Measurements from ENCODE around the gene SCYGR3. TPM values are rescaled to one million over a fixed set of nuclear protein-coding genes. Genes with fewer than 3 reads are reported as not detected.

Gene SCYGR3
- not detected for total RNA-seq
- polyA plus RNA-seq, result not detected

- no peak for DNase-seq (ENCODE audit: extremely low spot score)
- Histone ChIP-seq H3K36me3 (ENCODE audit: insufficient read depth) (no peaks in the 10 kb centered on the region), H3K27ac (ENCODE audit: low read depth) (no peak within 1 kb of the TSS), H3K4me3 (ENCODE audit: low read depth, low read length) (no peak within 1 kb of the TSS), H3K4me1 (ENCODE audit: insufficient read depth) (no peaks in the 10 kb centered on the region)
- 98% methylated on average over 4 of the region's 4 CpGs for WGBS
Observed at GRCh38 chr2:227614740-227615139, at the start of gene SCYGR3. TSS of gene SCYGR3 (minus strand) at chr2:227614840. CDS start at chr2:227614840, 0 bp downstream.

GRCh38 chr2:227661827-227662226, 47.2 kb upstream of the SCYGR3 start:
- 54% methylated on average over 3 of the region's 3 CpGs for WGBS

GRCh38 chr2:227661025-227661649, 46.5 kb upstream of the SCYGR3 start:
- Histone ChIP-seq H3K4me1 (ENCODE audit: insufficient read depth) (no peaks in the 10 kb centered on the region), H3K4me3 (ENCODE audit: low read depth, low read length) (no peak overlapping the region), H3K36me3 (ENCODE audit: insufficient read depth) (no peaks in the 10 kb centered on the region), H3K27ac (ENCODE audit: low read depth) (no peak overlapping the region)
- WGBS, result 38% methylated on average over 7 of the region's 7 CpGs
- DNase-seq (ENCODE audit: extremely low spot score), result no peak

More at GRCh38 chr2:227661827-227662226, 47.2 kb upstream of the SCYGR3 start:
- no peak overlapping the region for H3K4me3 ChIP-seq (ENCODE audit: low read depth, low read length)
- no peaks in the 10 kb centered on the region for H3K36me3 ChIP-seq (ENCODE audit: insufficient read depth)
- H3K27ac ChIP-seq (ENCODE audit: low read depth), result no peak overlapping the region
- no peak for DNase-seq (ENCODE audit: extremely low spot score)
- no peaks in the 10 kb centered on the region for H3K4me1 ChIP-seq (ENCODE audit: insufficient read depth)

GRCh38 chr2:227657199-227657845, 42.7 kb upstream of the SCYGR3 start:
- Histone ChIP-seq H3K27ac (ENCODE audit: low read depth) (no peak overlapping the region), H3K36me3 (ENCODE audit: insufficient read depth) (no peaks in the 10 kb centered on the region), H3K4me3 (ENCODE audit: low read depth, low read length) (no peak overlapping the region), H3K4me1 (ENCODE audit: insufficient read depth) (no peaks in the 10 kb centered on the region)
- DNase-seq (ENCODE audit: extremely low spot score), result no peak
- 74% methylated on average over 8 of the region's 8 CpGs for WGBS

GRCh38 chr2:227655454-227655853, 40.8 kb upstream of the SCYGR3 start:
- Histone ChIP-seq H3K36me3 (ENCODE audit: insufficient read depth) (no peaks in the 10 kb centered on the region), H3K27ac (ENCODE audit: low read depth) (no peak overlapping the region), H3K4me1 (ENCODE audit: insufficient read depth) (no peaks in the 10 kb centered on the region), H3K4me3 (ENCODE audit: low read depth, low read length) (no peak overlapping the region)
- no peak for DNase-seq (ENCODE audit: extremely low spot score)
- WGBS, result 23% methylated on average over 1 of the region's 1 CpG

GRCh38 chr2:227654426-227654825, 39.8 kb upstream of the SCYGR3 start:
- Histone ChIP-seq H3K4me3 (ENCODE audit: low read depth, low read length) (no peak overlapping the region), H3K36me3 (ENCODE audit: insufficient read depth) (no peaks in the 10 kb centered on the region), H3K27ac (ENCODE audit: low read depth) (no peak overlapping the region), H3K4me1 (ENCODE audit: insufficient read depth) (no peaks in the 10 kb centered on the region)
- no peak for DNase-seq (ENCODE audit: extremely low spot score)
- WGBS, result 66% methylated on average over 1 of the region's 1 CpG

GRCh38 chr2:227653419-227653818, 38.8 kb upstream of the SCYGR3 start:
- 33% methylated on average over 4 of the region's 4 CpGs for WGBS
- no peak overlapping the region for H3K4me3 ChIP-seq (ENCODE audit: low read depth, low read length)
- no peak for DNase-seq (ENCODE audit: extremely low spot score)
- H3K36me3 ChIP-seq (ENCODE audit: insufficient read depth), result no peaks in the 10 kb centered on the region
- no peaks in the 10 kb centered on the region for H3K4me1 ChIP-seq (ENCODE audit: insufficient read depth)
- no peak overlapping the region for H3K27ac ChIP-seq (ENCODE audit: low read depth)

GRCh38 chr2:227643990-227644551, 29.4 kb upstream of the SCYGR3 start:
- H3K27ac ChIP-seq (ENCODE audit: low read depth), result no peak overlapping the region
- no peak for DNase-seq (ENCODE audit: extremely low spot score)
- H3K4me3 ChIP-seq (ENCODE audit: low read depth, low read length), result no peak overlapping the region
- 90% methylated on average over 5 of the region's 5 CpGs for WGBS
- no peaks in the 10 kb centered on the region for H3K36me3 ChIP-seq (ENCODE audit: insufficient read depth)
- H3K4me1 ChIP-seq (ENCODE audit: insufficient read depth), result no peaks in the 10 kb centered on the region

GRCh38 chr2:227642656-227643055, 28.0 kb upstream of the SCYGR3 start:
- H3K4me3 ChIP-seq (ENCODE audit: low read depth, low read length), result no peak overlapping the region
- DNase-seq (ENCODE audit: extremely low spot score), result no peak
- H3K4me1 ChIP-seq (ENCODE audit: insufficient read depth), result no peaks in the 10 kb centered on the region
- 10% methylated on average over 2 of the region's 2 CpGs for WGBS
- H3K27ac ChIP-seq (ENCODE audit: low read depth), result no peak overlapping the region
- no peaks in the 10 kb centered on the region for H3K36me3 ChIP-seq (ENCODE audit: insufficient read depth)

GRCh38 chr2:227634201-227634600, 19.6 kb upstream of the SCYGR3 start:
- no peaks in the 10 kb centered on the region for H3K36me3 ChIP-seq (ENCODE audit: insufficient read depth)
- WGBS, result 56% methylated on average over 3 of the region's 3 CpGs
- no peak overlapping the region for H3K4me3 ChIP-seq (ENCODE audit: low read depth, low read length)
- DNase-seq (ENCODE audit: extremely low spot score), result no peak
- H3K27ac ChIP-seq (ENCODE audit: low read depth), result no peak overlapping the region
- H3K4me1 ChIP-seq (ENCODE audit: insufficient read depth), result no peaks in the 10 kb centered on the region

GRCh38 chr2:227632827-227633226, 18.2 kb upstream of the SCYGR3 start:
- H3K27ac ChIP-seq (ENCODE audit: low read depth), result no peak overlapping the region
- WGBS, result 81% methylated on average over 6 of the region's 6 CpGs
- no peak overlapping the region for H3K4me3 ChIP-seq (ENCODE audit: low read depth, low read length)
- no peak for DNase-seq (ENCODE audit: extremely low spot score)
- no peaks in the 10 kb centered on the region for H3K36me3 ChIP-seq (ENCODE audit: insufficient read depth)
- no peaks in the 10 kb centered on the region for H3K4me1 ChIP-seq (ENCODE audit: insufficient read depth)

GRCh38 chr2:227630322-227630721, 15.7 kb upstream of the SCYGR3 start:
- Histone ChIP-seq H3K4me3 (ENCODE audit: low read depth, low read length) (no peak overlapping the region), H3K36me3 (ENCODE audit: insufficient read depth) (no peaks in the 10 kb centered on the region), H3K27ac (ENCODE audit: low read depth) (no peak overlapping the region), H3K4me1 (ENCODE audit: insufficient read depth) (no peaks in the 10 kb centered on the region)
- DNase-seq (ENCODE audit: extremely low spot score), result no peak
- 48% methylated on average over 3 of the region's 3 CpGs for WGBS

GRCh38 chr2:227629435-227629834, 14.8 kb upstream of the SCYGR3 start:
- no peaks in the 10 kb centered on the region for H3K4me1 ChIP-seq (ENCODE audit: insufficient read depth)
- no peak for DNase-seq (ENCODE audit: extremely low spot score)
- no peaks in the 10 kb centered on the region for H3K36me3 ChIP-seq (ENCODE audit: insufficient read depth)
- no peak overlapping the region for H3K4me3 ChIP-seq (ENCODE audit: low read depth, low read length)
- H3K27ac ChIP-seq (ENCODE audit: low read depth), result no peak overlapping the region
- WGBS, result 58% methylated on average over 7 of the region's 7 CpGs

- DNase-seq (ENCODE audit: extremely low spot score), result no peak
- H3K4me1 ChIP-seq (ENCODE audit: insufficient read depth), result no peaks in the 10 kb centered on the region
- H3K4me3 ChIP-seq (ENCODE audit: low read depth, low read length), result no peak overlapping the region
- H3K27ac ChIP-seq (ENCODE audit: low read depth), result no peak overlapping the region
- no peaks in the 10 kb centered on the region for H3K36me3 ChIP-seq (ENCODE audit: insufficient read depth)
- 72% methylated on average over 3 of the region's 3 CpGs for WGBS
Observed at GRCh38 chr2:227627769-227628168, 13.1 kb upstream of the SCYGR3 start.

Measured in urinary bladder (tissue), 4 donors.